SK-N-SH (cell line): Measurements from ENCODE around the gene NTM. TPM values are rescaled to one million over a fixed set of nuclear protein-coding genes. Genes with fewer than 3 reads are reported as not detected.

Experiments
- CTCF ChIA-PET: fragments of 300-600, 350-600 bp; formaldehyde crosslinking; extraction: SDS; loops from one replicate; lab custom pipeline; 2021; lab: Yijun Ruan, JAX
- POLR2A ChIA-PET: fragments of 350-600 bp; sonication (Branson Sonifier 250); formaldehyde crosslinking; extraction: SDS; loops from one replicate; lab custom pipeline; 2020; ENCODE audit warnings: antibody characterized with exemption, inconsistent platforms; lab: Yijun Ruan, JAX
- DNase-seq: peaks from one replicate; pipeline ENCODE4 v3.0.0; 2012
- H2AFZ ChIP-seq: fragments of 200-600 bp; sonication (generic); 2 replicates; pipeline ENCODE4 v1.8.1; 2016; ENCODE audit warnings: antibody characterized with exemption, mild to moderate bottlenecking, low read depth
- H3F3A ChIP-seq: fragments of 200-600 bp; sonication (generic); replicated peaks from 2 replicates; pipeline ENCODE3; 2016; ENCODE audit warnings: antibody characterized with exemption, mild to moderate bottlenecking; ENCODE audit not compliant: insufficient read depth
- H3K27ac ChIP-seq, 2 experiments: fragments of 200-500 bp in 1 of 2; fragments of 200-600 bp in 1 of 2; sonication (Bioruptor generic) in 1 of 2; sonication (generic), shearing (Covaris generic) in 1 of 2; 2 replicates each; pipeline versions ENCODE4 v1.5.1 to v1.6.1; 2014 to 2016; ENCODE audit warnings: low read depth in 2 of 2, inconsistent platforms in 1 of 2, low read length in 1 of 2, mild to moderate bottlenecking in 1 of 2, mixed read lengths in 1 of 2
- H3K27me3 ChIP-seq: fragments of 200-600 bp; sonication (generic), shearing (Covaris generic); 2 replicates; pipeline ENCODE4 v1.6.1; 2016; ENCODE audit warnings: mixed run types; ENCODE audit not compliant: insufficient read depth
- H3K36me3 ChIP-seq, 2 experiments: fragments of 200-500 bp in 1 of 2; fragments of 200-600 bp in 1 of 2; sonication (Bioruptor generic) in 1 of 2; sonication (generic) in 1 of 2; replicated peaks in 1 of 2; 2 replicates each; pipeline versions ENCODE3 to v1.5.1; 2014 to 2016; ENCODE audit warnings: low read length in 1 of 2, mild to moderate bottlenecking in 1 of 2; ENCODE audit not compliant: insufficient read depth in 2 of 2, control insufficient read depth in 1 of 2
- H3K4me1 ChIP-seq, 2 experiments: fragments of 200-500 bp in 1 of 2; fragments of 200-600 bp in 1 of 2; sonication (Bioruptor generic) in 1 of 2; sonication (generic), shearing (Covaris generic) in 1 of 2; 2 replicates each; pipeline versions ENCODE4 v1.5.1 to v1.6.1; 2014 to 2016; ENCODE audit warnings: low read depth in 1 of 2, low read length in 1 of 2, mixed run types in 1 of 2; ENCODE audit not compliant: insufficient read depth in 2 of 2, control insufficient read depth in 1 of 2
- H3K4me2 ChIP-seq: fragments of 200-600 bp; sonication (generic), shearing (Covaris generic); 2 replicates; pipeline ENCODE4 v1.6.1; 2017; ENCODE audit warnings: mixed run types
- H3K4me3 ChIP-seq, 2 experiments: fragments of 200-500 bp in 1 of 2; fragments of 200-600 bp in 1 of 2; sonication (Bioruptor generic) in 1 of 2; sonication (generic), shearing (Covaris generic) in 1 of 2; 2 replicates each; pipeline versions ENCODE4 v1.5.1 to v1.8.1; 2014 to 2016; ENCODE audit warnings: low read depth in 2 of 2, inconsistent platforms in 1 of 2, low read length in 1 of 2, mild to moderate bottlenecking in 1 of 2, mixed read lengths in 1 of 2, moderate library complexity in 1 of 2
- H3K79me2 ChIP-seq: fragments of 200-600 bp; sonication (generic); 2 replicates; pipeline ENCODE4 v1.8.1; 2017; ENCODE audit warnings: mild to moderate bottlenecking; ENCODE audit not compliant: insufficient read depth
- H3K9ac ChIP-seq: fragments of 200-600 bp; sonication (generic); 2 replicates; pipeline ENCODE4 v1.6.1; 2017; ENCODE audit warnings: mixed run types
- H3K9me2 ChIP-seq: fragments of 200-600 bp; sonication (generic); 2 replicates; pipeline ENCODE4 v1.6.1; 2017; ENCODE audit warnings: mixed run types
- H3K9me3 ChIP-seq: fragments of 200-600 bp; sonication (generic); 2 replicates; pipeline ENCODE4 v1.6.1; 2017; ENCODE audit warnings: mixed run types, mild to moderate bottlenecking, moderate library complexity
- H4K20me1 ChIP-seq: fragments of 200-600 bp; sonication (generic); 2 replicates; pipeline ENCODE4 v1.6.1; 2017; ENCODE audit warnings: mild to moderate bottlenecking, mixed run types; ENCODE audit not compliant: insufficient read depth
- CHD2 ChIP-seq: fragments of 150-350 bp; IDR thresholded peaks from 2 replicates; pipeline ENCODE4 v1.6.1; 2018; ENCODE audit warnings: low read length; ENCODE audit not compliant: partially characterized antibody
- ELF1 ChIP-seq: IDR thresholded peaks from 2 replicates; pipeline ENCODE4 v1.4.0; 2012
- EZH2phosphoT487 ChIP-seq: fragments of 200-600 bp; sonication (generic); IDR thresholded peaks from 2 replicates; pipeline ENCODE4 v1.6.1; 2017; ENCODE audit warnings: low read depth, mixed run types, mild to moderate bottlenecking, antibody characterized with exemption, moderate library complexity, borderline replicate concordance
- FOSL2 ChIP-seq: IDR thresholded peaks from 2 replicates; pipeline ENCODE4 v1.4.0; 2012; ENCODE audit warnings: low read depth, mild to moderate bottlenecking, moderate library complexity, borderline replicate concordance
- FOXM1 ChIP-seq: IDR thresholded peaks from 2 replicates; pipeline ENCODE4 v1.4.0; 2012; ENCODE audit warnings: low read depth, mild to moderate bottlenecking
- GABPA ChIP-seq: IDR thresholded peaks from 2 replicates; pipeline ENCODE4 v1.4.0; 2012; ENCODE audit warnings: low read depth, mild to moderate bottlenecking
- GATA2 ChIP-seq: sonication (generic); formaldehyde crosslinking; IDR thresholded peaks from 2 replicates; pipeline ENCODE4 v1.5.0; 2020; ENCODE audit warnings: mild to moderate bottlenecking, missing genetic modification reagents
- MEF2A ChIP-seq: IDR thresholded peaks from 2 replicates; pipeline ENCODE4 v1.4.0; 2012; ENCODE audit warnings: low read depth, borderline replicate concordance
- MXI1 ChIP-seq: IDR thresholded peaks from 2 replicates; pipeline ENCODE4 v1.6.1; 2012; ENCODE audit warnings: mild to moderate bottlenecking, low read depth, low read length, improper control_type of control experiment
- NFIC ChIP-seq: IDR thresholded peaks from 2 replicates; pipeline ENCODE4 v1.4.0; 2012; ENCODE audit warnings: borderline replicate concordance
- PBX3 ChIP-seq: IDR thresholded peaks from 2 replicates; pipeline ENCODE4; 2012
- POLR2AphosphoS5 ChIP-seq: IDR thresholded peaks from 2 replicates; pipeline ENCODE4 v1.6.1; 2012; ENCODE audit warnings: low read depth, low read length
- RAD21 ChIP-seq: IDR thresholded peaks from 2 replicates; pipeline ENCODE4 v1.6.1; 2012; ENCODE audit warnings: mild to moderate bottlenecking, low read length
- RCOR1 ChIP-seq: fragments of 150-350 bp; IDR thresholded peaks from 2 replicates; pipeline ENCODE4 v1.6.1; 2017; ENCODE audit warnings: antibody characterized with exemption, low read length
- RXRA ChIP-seq: IDR thresholded peaks from 2 replicates; pipeline ENCODE4 v1.4.0; 2012; ENCODE audit warnings: low read depth, mild to moderate bottlenecking, borderline replicate concordance
- SIN3A ChIP-seq: IDR thresholded peaks from 2 replicates; pipeline ENCODE4 v1.6.1; 2012; ENCODE audit warnings: low read depth, mild to moderate bottlenecking, low read length, moderate library complexity, borderline replicate concordance
- SMC3 ChIP-seq: IDR thresholded peaks from 2 replicates; pipeline ENCODE4 v1.6.1; 2012; ENCODE audit warnings: low read depth, low read length, improper control_type of control experiment
- TAF1 ChIP-seq: IDR thresholded peaks from 2 replicates; pipeline ENCODE4 v1.6.1; 2012; ENCODE audit warnings: low read depth, mild to moderate bottlenecking, low read length, moderate library complexity, borderline replicate concordance
- YY1 ChIP-seq: IDR thresholded peaks from 2 replicates; pipeline ENCODE4 v1.4.0; 2012; ENCODE audit warnings: low read depth, mild to moderate bottlenecking
- WGBS: methylation state at CpG from one replicate; pipeline ENCODE4 v1.1.6; 2017; ENCODE audit warnings: low lambda C conversion rate; 5-methylcytosine and 5-hydroxymethylcytosine counted together
- polyA plus RNA-seq, 3 experiments: library from polyadenylated mRNA; depleted of rRNA; stranded (reverse); fragments of >200 nt; gene quantifications; 2 replicates each; pipeline ENCODE4 v1.2.3, GENCODE V29; 2012
- TF ChIP-seq, protein P1 (sequence below): fragments of 150-350 bp; IDR thresholded peaks from 2 replicates; pipeline ENCODE4 v1.6.1; 2017; ENCODE audit warnings: antibody characterized with exemption, low read length, low read depth, borderline replicate concordance
- TF ChIP-seq, protein P2 (sequence below): IDR thresholded peaks from 2 replicates; pipeline ENCODE4 v1.4.0; 2012; ENCODE audit warnings: low read depth, borderline replicate concordance

The NTM gene
- polyA plus RNA-seq, 1 of the 3 experiments (the other 2 are of a cell fraction): 20.0 TPM

DNA sequence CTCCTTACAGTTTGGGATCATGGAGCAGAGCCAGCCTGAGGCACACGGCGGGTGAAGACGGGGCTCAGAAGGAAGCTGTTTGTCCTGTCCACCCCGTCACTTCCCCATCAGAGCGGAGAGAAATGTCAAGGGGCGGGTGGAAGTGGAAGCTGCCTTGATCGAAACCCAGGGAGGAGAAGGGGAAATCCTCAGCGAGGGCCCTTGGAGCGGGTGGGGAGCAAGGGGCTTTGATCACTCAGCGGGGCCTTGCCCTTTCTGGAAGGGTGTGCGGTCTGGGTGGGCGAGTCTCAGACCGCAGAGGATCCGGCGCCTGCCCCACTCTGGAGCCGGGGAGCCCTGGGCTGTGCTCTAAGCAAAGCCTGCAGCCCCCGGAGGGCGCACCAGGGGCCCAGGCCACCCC, 320.4 kb downstream of the NTM start:
- no peak for DNase-seq
- H3K79me2 ChIP-seq: no peaks in the 10 kb centered on the region
- POLR2A ChIA-PET: no interaction called here
- TF ChIP-seq RCOR1 (no peak), SMC3 (no peak), MEF2A (no peak), ELF1 (no peak), GABPA (no peak), SIN3A (no peak), GATA2 (CRISPR knock-in tag) (no peak), CHD2 (no peak), RAD21 (no peak), POLR2AphosphoS5 (no peak), EZH2phosphoT487 (no peak), NFIC (no peak), TAF1 (no peak)
- TF ChIP-seq, protein P1, sequence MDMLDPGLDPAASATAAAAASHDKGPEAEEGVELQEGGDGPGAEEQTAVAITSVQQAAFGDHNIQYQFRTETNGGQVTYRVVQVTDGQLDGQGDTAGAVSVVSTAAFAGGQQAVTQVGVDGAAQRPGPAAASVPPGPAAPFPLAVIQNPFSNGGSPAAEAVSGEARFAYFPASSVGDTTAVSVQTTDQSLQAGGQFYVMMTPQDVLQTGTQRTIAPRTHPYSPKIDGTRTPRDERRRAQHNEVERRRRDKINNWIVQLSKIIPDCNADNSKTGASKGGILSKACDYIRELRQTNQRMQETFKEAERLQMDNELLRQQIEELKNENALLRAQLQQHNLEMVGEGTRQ: no peak
- TF ChIP-seq, protein P2, sequence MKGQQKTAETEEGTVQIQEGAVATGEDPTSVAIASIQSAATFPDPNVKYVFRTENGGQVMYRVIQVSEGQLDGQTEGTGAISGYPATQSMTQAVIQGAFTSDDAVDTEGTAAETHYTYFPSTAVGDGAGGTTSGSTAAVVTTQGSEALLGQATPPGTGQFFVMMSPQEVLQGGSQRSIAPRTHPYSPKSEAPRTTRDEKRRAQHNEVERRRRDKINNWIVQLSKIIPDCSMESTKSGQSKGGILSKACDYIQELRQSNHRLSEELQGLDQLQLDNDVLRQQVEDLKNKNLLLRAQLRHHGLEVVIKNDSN: no peak
- H3K4me2 ChIP-seq: no peak overlapping the region
- no peaks in the 10 kb centered on the region for H3K36me3 ChIP-seq
- no peak overlapping the region for H3K27ac ChIP-seq
- CTCF ChIA-PET: interaction anchor here (0.8 to 6.2 kb wide), 12 partner anchors 7 to 1384 kb away, joined by 3 to 49 read pairs (median 6); no protein-coding TSS in a partner anchor
- peaks cover 0 to 12% of the 10 kb centered on the region in 2 experiments; a peak in 2 of 4 replicates for H3K4me1 ChIP-seq
- H4K20me1 ChIP-seq: no peaks in the 10 kb centered on the region
- no peak overlapping the region for H3K4me3 ChIP-seq
- WGBS: 88% methylated on average over 9 of the region's 18 CpGs
- H3K9me2 ChIP-seq: no peaks in the 10 kb centered on the region
- peaks cover 12% of the 10 kb centered on the region for H3F3A ChIP-seq
- H3K27me3 ChIP-seq: peaks cover 5% of the 10 kb centered on the region; the same call in 1 of the 2 replicates
- H3K9ac ChIP-seq: no peak overlapping the region
- H3K9me3 ChIP-seq: no peaks in the 10 kb centered on the region
- H2AFZ ChIP-seq: no peak overlapping the region

GRCh38 chr11:131691181-131692041, 321.0 kb downstream of the NTM start:
- peaks cover 12% of the 10 kb centered on the region for H3F3A ChIP-seq
- no peak overlapping the region for H3K9ac ChIP-seq
- H2AFZ ChIP-seq: peak overlapping the region; percentile 87
- H3K9me3 ChIP-seq: no peaks in the 10 kb centered on the region
- H3K36me3 ChIP-seq: no peaks in the 10 kb centered on the region
- H3K27ac ChIP-seq: no peak overlapping the region
- no peaks in the 10 kb centered on the region for H3K79me2 ChIP-seq
- peaks cover 0 to 12% of the 10 kb centered on the region in 2 experiments; a peak in 2 of 4 replicates for H3K4me1 ChIP-seq
- H4K20me1 ChIP-seq: no peaks in the 10 kb centered on the region
- peak overlapping the region; percentile 28 to 65 for H3K4me3 ChIP-seq
- H3K27me3 ChIP-seq: no peaks in the 10 kb centered on the region
- peak overlapping the region; percentile 92 for H3K4me2 ChIP-seq
- H3K9me2 ChIP-seq: no peaks in the 10 kb centered on the region
- 28% methylated on average over 43 of the region's 65 CpGs for WGBS
- POLR2A ChIA-PET: no interaction called here
- CTCF ChIA-PET: interaction anchor here (0.7 to 6.2 kb wide), 23 partner anchors 8 to 1383 kb away, joined by 3 to 49 read pairs (median 4); partner anchors contain the start of gene SNX19
- peak; percentile 94 for DNase-seq
- TF ChIP-seq YY1: peak; percentile 71
- TF ChIP-seq GATA2 (CRISPR knock-in tag): no peak
- no peak for TF ChIP-seq FOXM1
- no peak for TF ChIP-seq SIN3A
- no peak for TF ChIP-seq CHD2
- peak; percentile 54 for TF ChIP-seq RAD21
- TF ChIP-seq EZH2phosphoT487: no peak
- TF ChIP-seq FOSL2: no peak
- no peak for TF ChIP-seq RXRA
- TF ChIP-seq PBX3: no peak
- no peak for TF ChIP-seq POLR2AphosphoS5
- TF ChIP-seq MXI1: peak; percentile 47; the same call in 1 of the 2 replicates
- no peak for TF ChIP-seq TAF1
- TF ChIP-seq, protein P2: no peak
